Measurements from ENCODE around the gene RAB11FIP4.

RAB11FIP4 gene

DNA sequence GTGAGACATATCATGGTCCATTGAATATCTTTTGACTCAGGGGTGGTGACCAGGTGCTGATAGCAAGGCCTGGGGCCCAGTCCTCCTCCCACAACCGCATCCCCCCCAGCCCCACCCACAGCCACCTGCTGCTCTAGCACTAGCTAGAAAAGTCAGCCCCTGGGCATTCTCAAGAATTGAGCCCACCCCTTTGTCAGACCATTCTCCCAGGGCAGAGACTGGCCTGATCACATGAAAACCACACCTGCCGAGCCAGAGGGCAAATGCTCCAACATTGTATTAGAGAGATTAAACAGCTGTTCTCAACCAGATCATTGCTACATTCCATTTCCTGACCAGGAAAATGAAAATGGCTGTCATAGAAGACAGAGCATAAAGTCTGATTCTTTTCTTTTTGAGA, 62.4 kb downstream of the RAB11FIP4 start:
- TF ChIP-seq, protein P1, sequence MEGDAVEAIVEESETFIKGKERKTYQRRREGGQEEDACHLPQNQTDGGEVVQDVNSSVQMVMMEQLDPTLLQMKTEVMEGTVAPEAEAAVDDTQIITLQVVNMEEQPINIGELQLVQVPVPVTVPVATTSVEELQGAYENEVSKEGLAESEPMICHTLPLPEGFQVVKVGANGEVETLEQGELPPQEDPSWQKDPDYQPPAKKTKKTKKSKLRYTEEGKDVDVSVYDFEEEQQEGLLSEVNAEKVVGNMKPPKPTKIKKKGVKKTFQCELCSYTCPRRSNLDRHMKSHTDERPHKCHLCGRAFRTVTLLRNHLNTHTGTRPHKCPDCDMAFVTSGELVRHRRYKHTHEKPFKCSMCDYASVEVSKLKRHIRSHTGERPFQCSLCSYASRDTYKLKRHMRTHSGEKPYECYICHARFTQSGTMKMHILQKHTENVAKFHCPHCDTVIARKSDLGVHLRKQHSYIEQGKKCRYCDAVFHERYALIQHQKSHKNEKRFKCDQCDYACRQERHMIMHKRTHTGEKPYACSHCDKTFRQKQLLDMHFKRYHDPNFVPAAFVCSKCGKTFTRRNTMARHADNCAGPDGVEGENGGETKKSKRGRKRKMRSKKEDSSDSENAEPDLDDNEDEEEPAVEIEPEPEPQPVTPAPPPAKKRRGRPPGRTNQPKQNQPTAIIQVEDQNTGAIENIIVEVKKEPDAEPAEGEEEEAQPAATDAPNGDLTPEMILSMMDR (IDR thresholded peaks at IDR 0.05; ENCODE audit: extremely low read depth, insufficient read depth, missing control alignments), result no peak
- in situ Hi-C loops (cut with MboI; ENCODE audit: low pct_unique_long_range_greater_than_20kb, low sequenced_read_pairs, unreplicated experiment), result no loop called here
- no peak for DNase-seq (ENCODE audit: low spot score)

DNA sequence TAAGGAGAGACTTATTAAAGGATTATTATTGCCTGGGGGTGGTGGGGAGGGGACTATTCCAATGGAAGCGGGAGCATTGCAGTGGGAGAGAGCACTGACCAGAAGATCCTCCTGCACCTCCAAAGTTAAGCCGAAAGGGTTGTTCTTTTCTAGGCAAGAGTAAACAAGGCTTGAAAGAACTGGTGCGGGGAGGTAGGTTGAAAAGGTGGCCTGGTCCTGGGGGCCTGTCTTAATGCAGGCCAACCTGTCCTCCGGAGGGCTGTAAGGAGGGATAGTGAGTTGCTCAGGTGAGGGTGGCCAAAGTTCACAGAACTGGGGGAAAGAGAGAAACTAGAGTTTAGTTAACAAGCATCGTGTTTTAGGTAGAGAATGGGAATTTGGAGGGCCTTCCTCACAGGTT, 65.3 kb downstream of the RAB11FIP4 start:
- TF ChIP-seq, protein P1 (IDR thresholded peaks at IDR 0.05; ENCODE audit: extremely low read depth, insufficient read depth, missing control alignments), result no peak
- DNase-seq (ENCODE audit: low spot score), result no peak
- in situ Hi-C loops (cut with MboI; ENCODE audit: low pct_unique_long_range_greater_than_20kb, low sequenced_read_pairs, unreplicated experiment), result no loop called here

DNA sequence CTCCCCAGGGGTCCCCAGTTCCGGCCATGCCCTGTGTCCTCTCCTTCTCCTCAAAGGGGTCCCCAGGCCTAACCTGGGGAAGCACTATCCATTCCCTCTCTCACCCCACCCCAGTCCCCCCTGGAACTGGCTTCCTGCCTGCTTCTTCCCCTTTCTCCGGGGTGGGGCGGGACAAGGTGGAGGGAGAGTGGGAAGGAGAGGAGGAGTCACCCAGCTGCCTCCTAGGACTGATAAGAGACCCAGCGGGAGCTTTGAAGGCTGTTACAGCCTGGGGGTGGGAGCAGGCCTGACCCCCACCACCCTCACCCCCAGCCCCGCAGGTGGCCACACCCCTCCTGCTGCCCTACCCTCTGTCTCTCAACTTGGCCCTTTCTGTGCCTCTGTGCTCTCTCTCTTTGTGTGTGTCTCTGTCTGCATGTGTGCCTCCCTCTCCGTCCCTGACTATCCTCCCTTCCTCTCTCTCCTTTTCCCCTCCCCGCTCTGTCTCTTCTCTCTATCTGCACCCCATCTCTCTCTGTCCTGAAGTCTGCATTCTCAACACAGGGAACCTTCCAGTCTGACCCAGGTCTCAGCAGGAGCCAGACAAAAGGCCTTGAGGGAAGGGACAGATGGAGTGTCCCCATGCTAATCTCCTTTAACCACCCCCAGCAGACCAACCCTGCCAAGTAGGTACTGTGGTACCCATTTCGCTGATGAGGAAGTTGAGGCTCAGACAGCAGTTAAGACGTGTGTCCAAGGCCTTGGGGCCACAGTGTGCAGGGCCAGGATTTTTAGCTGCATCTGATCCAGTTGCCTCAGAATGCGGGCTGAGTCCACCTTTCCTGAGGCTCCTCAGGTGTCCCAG, 66.1 kb downstream of the RAB11FIP4 start:
- TF ChIP-seq, protein P1 (IDR thresholded peaks at IDR 0.05; ENCODE audit: extremely low read depth, insufficient read depth, missing control alignments), result no peak
- no peak for DNase-seq (ENCODE audit: low spot score)
- in situ Hi-C loops (cut with MboI; ENCODE audit: low pct_unique_long_range_greater_than_20kb, low sequenced_read_pairs, unreplicated experiment), result no loop called here

DNA sequence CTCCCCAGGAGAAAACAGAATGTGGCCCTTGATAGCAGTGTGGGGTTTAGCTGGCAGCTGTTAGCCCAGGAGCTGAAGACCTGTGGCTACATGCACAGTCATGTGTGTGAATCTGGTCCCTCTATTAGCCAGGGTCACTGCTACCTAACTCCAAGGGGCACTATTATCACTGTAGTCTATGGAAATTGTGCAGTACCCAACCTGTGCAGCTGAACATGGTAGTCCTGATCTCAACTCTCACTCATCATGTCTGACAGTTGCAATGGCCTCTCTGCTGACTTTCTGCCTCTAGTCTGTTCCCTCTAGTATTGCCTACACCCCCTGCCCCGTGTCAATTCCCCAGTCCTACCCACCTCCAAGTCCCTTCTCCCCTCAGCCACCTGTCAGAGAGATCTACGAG, 67.4 kb downstream of the RAB11FIP4 start:
- TF ChIP-seq, protein P1 (IDR thresholded peaks at IDR 0.05; ENCODE audit: extremely low read depth, insufficient read depth, missing control alignments), result no peak
- no peak for DNase-seq (ENCODE audit: low spot score)
- in situ Hi-C loops (cut with MboI; ENCODE audit: low pct_unique_long_range_greater_than_20kb, low sequenced_read_pairs, unreplicated experiment), result no loop called here

DNA sequence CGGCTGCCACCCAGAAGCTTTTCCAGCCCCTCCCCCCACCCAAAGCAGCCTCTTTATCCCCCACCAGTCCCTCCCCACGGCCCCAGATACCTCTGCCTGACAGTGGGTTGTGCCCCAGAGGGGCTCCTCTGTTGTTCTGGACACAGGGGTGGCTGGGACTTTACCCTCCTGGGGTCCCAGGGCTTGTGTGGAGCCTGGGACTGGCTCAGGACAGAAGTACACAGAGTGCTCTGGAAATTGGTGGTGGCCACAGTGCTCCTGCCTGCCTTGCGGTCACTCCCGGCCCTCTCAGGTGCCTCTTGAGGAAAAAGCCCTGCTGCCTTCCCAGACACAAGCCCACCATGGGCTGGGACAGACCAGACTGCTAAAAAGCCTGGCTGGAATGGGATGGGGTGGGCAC, 68.2 kb downstream of the RAB11FIP4 start:
- TF ChIP-seq, protein P1 (IDR thresholded peaks at IDR 0.05; ENCODE audit: extremely low read depth, insufficient read depth, missing control alignments), result no peak
- in situ Hi-C loops (cut with MboI; ENCODE audit: low pct_unique_long_range_greater_than_20kb, low sequenced_read_pairs, unreplicated experiment), result no loop called here
- no peak for DNase-seq (ENCODE audit: low spot score)

GRCh38 chr17:31460226-31460721, 68.8 kb downstream of the RAB11FIP4 start:
- no peak for DNase-seq (ENCODE audit: low spot score)
- in situ Hi-C loops (cut with MboI; ENCODE audit: low pct_unique_long_range_greater_than_20kb, low sequenced_read_pairs, unreplicated experiment), result no loop called here
- TF ChIP-seq, protein P1 (IDR thresholded peaks at IDR 0.05; ENCODE audit: extremely low read depth, insufficient read depth, missing control alignments), result no peak
